Sciatic nerve (tissue), 2 donors: Measurements from ENCODE around the gene TCHP. TPM values are rescaled to one million over a fixed set of nuclear protein-coding genes. Genes with fewer than 3 reads are reported as not detected.
A peak's percentile ranks its signal among the peaks of the same experiment; 100 is the strongest.

Experiments
- ATAC-seq: fragments of 200-7000 bp; cut with Tn5 transposase; one replicate; pipeline ENCODE4 v1.9.1; 2020; ENCODE audit warnings: mild to moderate bottlenecking, moderate library complexity
- DNase-seq: peaks from one replicate; pipeline ENCODE4 v3.0.0-alpha.2; 2020; ENCODE audit warnings: low spot score
- intact Hi-C: fragments of 100-400 bp; cut with DNase I; formaldehyde crosslinking; loops from one replicate; pipeline ENCODE4 v1.14.2; 2022
- total RNA-seq: library from RNA; stranded (reverse); fragmentation: NEBNext Ultra II Directional; extraction: Animal tissue kit (Norgen Biotek cat#: 25700); gene quantifications from one replicate; pipeline ENCODE4 v1.2.1, GENCODE V29; 2021
- donor health status: DM: no; HTN: no; CAD: no.
- donor health status: DM: no; HTN: no; CAD: no.

Gene TCHP
- total RNA-seq, 1 donor from 2014 or later = 26.7 TPM

DNA sequence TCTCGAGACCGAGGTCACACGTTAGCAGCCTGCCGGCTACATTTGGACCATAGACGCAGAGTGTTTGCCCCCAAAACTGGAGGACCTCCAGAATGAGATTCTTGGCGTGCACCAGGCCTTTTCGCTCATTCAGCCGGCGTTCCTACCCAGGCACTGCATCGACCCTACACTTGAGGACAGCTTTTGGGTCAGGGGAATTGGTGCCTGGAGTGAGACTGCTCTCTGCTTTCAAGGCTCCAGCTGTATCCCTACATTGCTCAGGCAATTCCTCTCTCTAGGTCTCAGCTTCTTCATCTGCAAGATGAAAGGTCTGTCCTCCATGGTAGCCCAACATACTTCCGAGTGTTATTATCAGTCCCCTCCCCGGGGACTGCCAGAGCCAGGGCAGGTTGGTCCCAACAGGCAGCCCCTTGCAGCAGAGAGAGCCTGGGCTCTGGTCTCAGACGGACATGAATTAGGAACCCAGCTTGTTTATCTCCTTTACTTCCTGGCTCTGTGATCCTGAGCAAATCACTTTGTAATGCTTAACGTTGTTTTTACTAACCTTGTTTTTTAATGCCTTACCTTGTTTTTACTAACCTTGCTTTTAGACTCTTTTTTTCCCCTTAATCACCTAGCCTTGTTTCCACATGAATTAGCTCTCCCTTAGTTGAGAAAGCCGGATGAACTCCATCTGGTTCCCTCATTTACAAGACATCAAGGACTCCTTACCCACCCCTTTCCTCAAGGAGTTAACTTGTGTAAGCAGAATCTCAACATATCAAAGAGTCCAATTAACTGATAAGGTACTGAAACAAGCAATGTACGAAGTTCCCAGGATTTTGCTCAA, 892 bp downstream of the TCHP start:
- intact Hi-C loops = no loop called here
- peak; percentile 12 for ATAC-seq
- no peak for DNase-seq

DNA sequence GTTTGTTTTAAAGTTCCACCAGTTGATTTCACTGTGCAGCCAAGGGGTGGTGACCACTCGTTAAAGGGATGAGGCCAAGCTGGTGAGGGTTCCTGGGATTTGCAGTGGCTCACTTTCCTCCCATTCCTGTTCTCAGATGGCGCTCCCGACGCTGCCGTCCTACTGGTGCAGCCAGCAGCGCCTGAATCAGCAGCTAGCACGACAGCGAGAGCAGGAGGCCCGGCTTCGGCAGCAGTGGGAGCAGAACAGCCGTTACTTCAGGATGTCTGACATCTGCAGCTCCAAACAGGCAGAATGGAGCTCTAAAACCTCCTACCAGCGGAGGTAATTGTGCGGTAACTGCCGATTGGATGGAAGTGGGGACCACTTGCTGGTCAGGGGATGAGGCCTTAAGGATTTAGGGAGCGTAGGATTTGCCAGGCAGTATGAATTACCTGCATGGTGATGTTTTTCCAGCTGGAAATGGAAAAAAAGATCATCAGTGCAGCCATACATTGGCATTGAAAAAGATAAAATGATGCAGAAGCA, 2.9 kb downstream of the TCHP start:
- intact Hi-C loops = no loop called here
- DNase-seq (no peak), ATAC-seq (no peak)

- DNase-seq (no peak), ATAC-seq (no peak)
- intact Hi-C loops = no loop called here
Observed at GRCh38 chr12:109905301-109905700, 5.2 kb downstream of the TCHP start.

- DNase-seq (no peak), ATAC-seq (no peak)
- intact Hi-C loops = no loop called here
Observed at GRCh38 chr12:109910254-109910968, 10.3 kb downstream of the TCHP start.

- ATAC-seq = no peak
- intact Hi-C loops = no loop called here
- DNase-seq = no peak
Observed at GRCh38 chr12:109910969-109911348, 10.9 kb downstream of the TCHP start.

- no peak for DNase-seq
- ATAC-seq = peak; percentile 37
- intact Hi-C loops = no loop called here
Observed at GRCh38 chr12:109912855-109913321, 12.8 kb downstream of the TCHP start.

GRCh38 chr12:109914461-109914860, 14.4 kb downstream of the TCHP start:
- DNase-seq (no peak), ATAC-seq (no peak)
- intact Hi-C loops = no loop called here

DNA sequence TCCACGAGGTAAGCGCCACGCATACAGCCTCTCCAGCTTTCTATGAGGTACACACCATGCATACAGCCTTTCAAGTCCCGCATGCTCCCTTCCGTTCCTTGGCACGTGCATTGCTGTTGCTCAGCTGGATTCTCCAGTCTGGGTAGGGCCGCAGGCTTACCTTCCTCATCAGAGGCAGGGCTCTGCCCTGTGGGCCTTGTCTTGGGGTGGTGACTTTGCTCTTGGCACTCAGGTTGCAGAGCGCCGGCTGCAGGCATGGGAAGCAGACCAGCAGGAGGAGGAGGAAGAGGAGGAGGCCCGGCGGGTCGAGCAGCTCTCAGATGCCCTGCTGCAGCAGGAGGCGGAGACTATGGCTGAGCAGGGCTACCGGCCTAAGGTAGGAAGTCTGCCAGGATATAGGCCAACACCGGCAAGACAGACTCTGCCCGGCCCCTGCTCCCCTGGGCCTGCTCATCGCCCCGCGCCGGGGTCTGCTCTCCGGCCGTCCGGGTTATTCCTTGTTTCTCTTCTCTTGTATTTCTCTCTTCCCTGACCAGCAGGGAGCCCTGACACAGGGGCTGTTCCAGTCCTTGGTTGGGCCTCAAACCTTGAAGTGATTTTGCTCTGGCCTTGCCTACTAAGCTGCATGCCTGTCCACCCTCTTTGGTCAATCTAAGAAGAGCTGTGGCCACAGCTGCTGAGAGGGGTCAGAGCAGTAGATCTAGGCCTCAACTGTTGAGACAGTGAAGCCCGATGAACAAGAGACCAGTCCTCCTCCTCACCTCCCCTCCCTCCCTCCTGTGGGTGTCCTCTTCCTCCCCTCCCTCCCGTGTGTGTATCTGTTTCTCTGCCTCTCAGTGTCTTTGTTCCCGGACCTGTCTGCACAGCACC, 15.3 kb downstream of the TCHP start:
- ATAC-seq = no peak
- no peak for DNase-seq

GRCh38 chr12:109916045-109916444, 16.0 kb downstream of the TCHP start:
- ATAC-seq (no peak), DNase-seq (no peak)
- intact Hi-C loops = no loop called here

More for the DNA sequence above, 15.3 kb downstream of the TCHP start:
- intact Hi-C loops = no loop called here

- ATAC-seq (no peak), DNase-seq (no peak)
- intact Hi-C loops = no loop called here
Observed at GRCh38 chr12:109919456-109919855, 19.4 kb downstream of the TCHP start.

GRCh38 chr12:109920261-109920780, 20.2 kb downstream of the TCHP start:
- intact Hi-C loops = no loop called here

DNA sequence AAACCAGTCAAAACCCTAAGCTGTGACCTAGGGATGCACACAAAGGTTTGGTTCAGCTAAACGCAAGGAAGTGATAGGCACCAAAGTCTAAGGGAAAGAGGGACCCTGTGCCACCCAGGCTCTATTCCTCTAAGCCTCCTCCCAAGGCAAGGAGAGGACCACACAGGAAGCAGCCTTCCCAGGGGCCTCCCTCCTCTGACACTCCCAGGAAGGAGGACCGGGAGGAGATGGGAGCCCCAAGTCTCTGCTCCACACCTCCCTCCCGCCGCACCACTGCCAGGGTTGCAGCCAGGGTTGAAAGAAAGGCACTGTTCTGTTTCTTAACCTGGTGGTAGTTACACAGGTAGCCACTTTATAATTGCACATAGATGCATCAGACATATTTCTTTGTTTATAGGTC, 21.9 kb downstream of the TCHP start:
- DNase-seq (no peak), ATAC-seq (no peak)
- intact Hi-C loops = no loop called here

More at GRCh38 chr12:109920261-109920780, 20.2 kb downstream of the TCHP start:
- ATAC-seq (no peak), DNase-seq (no peak)

DNA sequence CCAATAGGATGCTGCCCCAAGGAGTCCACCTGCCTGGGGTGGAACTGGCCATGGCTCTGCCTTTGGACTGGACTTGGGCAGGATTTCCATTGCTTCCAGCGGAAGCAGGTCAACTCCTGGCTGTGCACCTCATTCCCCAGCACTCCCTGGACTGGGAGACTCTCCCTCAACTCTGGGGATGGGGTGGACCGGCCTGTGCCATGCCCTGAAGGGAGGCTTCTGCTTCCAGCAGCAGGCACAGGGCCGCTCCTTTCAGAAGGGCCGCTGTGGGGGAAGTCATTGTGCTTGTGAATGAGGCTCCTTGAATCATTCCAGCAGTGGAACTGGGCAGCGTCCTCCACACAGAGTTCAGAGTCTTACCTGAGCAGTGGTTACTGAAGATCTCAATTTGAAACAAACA, 23.0 kb downstream of the TCHP start:
- ATAC-seq (peak; percentile 23), DNase-seq (no peak)
- intact Hi-C loops = no loop called here

DNA sequence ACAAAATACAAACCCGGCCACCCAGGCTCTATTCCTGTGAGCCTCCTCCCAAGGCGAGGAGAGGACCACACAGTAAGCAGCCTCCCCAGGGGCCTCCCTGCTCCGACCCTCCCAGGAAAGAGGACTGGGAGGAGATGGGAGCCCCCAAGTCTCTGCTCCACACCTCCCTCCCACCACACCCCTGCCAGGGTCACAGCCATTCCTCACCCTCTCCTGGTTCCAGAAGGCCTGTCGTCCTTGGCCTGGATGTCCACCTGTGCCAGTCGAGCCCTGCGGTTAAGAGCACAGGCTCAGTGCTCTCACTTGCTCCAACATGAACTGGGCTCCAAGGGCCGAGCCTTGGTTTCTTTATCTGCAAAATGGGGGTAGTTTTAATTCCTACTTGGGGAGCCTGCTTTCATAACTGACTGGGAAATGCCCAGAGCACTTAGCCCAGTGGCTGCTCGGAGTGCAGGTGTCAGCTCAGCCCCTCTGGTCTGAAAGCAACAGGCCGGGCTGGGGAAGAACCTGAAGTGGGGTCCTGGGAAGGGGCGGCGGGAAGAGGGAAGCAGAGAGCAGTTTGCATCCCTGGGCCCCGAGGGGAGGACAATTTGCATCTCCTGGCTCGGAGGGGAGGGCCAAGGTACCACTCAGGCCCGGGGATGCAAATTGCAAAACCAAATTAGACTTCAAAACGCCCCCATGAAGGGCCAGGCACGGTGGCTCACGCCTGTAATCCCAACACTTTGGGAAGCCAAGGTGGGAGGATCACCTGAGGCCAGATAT, 23.6 kb downstream of the TCHP start:
- ATAC-seq (no peak), DNase-seq (no peak)
- intact Hi-C loops = no loop called here

DNA sequence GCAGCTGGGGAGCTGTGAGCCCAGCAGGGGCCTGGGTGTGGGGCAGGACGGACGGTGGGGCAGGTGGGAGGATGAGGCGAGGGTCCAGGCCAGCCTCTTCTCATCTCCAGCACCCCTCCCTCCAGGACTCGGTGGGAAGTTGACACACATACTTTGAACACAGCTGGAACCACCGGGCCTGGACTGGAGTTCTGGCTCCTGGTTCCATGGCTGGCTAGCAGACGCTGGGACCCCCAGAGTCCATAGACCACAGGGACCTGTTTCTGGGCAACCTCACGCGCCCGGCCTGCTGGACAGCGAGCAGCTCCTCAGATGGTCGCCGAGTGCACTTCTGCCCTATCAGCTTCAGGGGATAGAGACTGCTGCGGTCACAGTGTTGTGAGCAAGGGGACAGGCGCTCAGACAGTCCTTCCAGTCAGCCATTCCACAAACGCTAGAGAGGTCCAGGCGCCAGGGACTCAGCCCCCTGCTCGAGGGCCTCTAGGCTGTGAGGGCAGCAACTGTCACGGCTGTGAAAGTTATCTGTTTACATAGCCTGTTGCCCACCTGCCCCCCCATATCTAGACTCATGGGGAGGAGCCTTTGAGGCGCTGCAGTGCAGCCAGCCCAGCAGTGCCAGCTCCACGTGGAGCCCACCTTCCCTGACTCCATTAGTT, 25.2 kb downstream of the TCHP start:
- DNase-seq (no peak), ATAC-seq (no peak)
- intact Hi-C loops = no loop called here

- intact Hi-C loops = no loop called here
- no peak for DNase-seq
- no peak for ATAC-seq
Observed at GRCh38 chr12:109926016-109926415, 25.9 kb downstream of the TCHP start.

DNA sequence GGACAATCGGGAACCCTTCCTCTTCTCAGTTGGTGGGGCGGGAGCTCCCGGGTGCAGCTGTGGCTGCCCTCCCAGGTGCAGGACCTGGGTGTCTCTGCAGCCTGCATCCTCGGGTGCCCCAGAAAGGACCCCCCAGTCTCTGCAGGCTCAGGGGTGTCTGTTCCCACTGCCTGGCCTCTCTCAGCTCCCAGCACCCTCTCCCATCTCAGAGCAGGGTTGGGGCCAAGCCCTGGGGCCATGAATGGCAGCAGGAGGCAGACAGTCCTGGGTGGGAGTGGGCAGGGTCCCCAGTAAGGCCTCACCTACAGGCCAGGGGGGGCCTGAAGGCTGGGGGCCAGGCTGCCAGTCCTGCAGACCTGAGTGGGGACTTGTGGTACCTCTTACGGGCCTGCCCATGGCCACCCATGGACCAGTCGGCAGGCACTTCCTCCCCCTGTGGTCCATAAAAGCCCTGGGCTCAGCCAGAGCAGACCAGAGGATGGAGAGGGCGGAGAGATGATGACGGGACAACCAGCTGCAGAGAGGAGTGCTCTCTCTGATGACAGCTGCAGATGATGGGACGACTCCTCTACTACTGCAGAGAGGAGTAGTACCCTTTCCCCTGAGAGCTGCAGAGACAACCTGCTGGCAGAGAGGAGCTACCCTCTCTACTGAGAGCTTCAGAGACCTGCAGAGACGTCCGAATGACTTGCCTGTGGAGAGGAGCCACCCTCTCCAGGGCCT, 26.6 kb downstream of the TCHP start:
- intact Hi-C loops = no loop called here
- ATAC-seq (no peak), DNase-seq (no peak)
